ENCODE data around the gene ZEB1.

DNA sequence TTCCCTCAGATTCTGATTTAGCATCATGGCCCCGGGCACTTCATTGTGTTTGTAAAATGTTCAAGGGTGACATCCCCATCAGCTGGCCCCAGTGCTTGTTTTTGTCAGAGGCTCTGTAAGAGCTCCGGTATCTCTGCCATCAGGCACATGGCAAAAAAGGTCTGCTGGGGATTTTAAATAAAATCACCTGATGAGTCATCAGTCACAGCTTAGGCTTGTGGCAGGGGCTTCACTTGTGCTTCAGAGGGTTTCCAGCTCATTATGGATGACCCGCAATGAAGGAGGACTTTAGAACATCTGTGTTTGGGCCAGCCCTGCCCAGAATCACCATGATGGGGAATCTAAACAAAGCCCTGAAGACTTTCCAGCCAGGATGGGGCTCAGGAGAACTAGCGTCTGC is 259.9 kb downstream of the ZEB1 start:
- TF ChIP-seq, protein P1, sequence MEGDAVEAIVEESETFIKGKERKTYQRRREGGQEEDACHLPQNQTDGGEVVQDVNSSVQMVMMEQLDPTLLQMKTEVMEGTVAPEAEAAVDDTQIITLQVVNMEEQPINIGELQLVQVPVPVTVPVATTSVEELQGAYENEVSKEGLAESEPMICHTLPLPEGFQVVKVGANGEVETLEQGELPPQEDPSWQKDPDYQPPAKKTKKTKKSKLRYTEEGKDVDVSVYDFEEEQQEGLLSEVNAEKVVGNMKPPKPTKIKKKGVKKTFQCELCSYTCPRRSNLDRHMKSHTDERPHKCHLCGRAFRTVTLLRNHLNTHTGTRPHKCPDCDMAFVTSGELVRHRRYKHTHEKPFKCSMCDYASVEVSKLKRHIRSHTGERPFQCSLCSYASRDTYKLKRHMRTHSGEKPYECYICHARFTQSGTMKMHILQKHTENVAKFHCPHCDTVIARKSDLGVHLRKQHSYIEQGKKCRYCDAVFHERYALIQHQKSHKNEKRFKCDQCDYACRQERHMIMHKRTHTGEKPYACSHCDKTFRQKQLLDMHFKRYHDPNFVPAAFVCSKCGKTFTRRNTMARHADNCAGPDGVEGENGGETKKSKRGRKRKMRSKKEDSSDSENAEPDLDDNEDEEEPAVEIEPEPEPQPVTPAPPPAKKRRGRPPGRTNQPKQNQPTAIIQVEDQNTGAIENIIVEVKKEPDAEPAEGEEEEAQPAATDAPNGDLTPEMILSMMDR (IDR thresholded peaks at IDR 0.05), result no peak
- no peak for TF ChIP-seq POLR2A (IDR thresholded peaks at IDR 0.05)
